ENCODE results near the gene MTG2. TPM values are rescaled to one million over a fixed set of nuclear protein-coding genes. Genes with fewer than 3 reads are reported as not detected.

MTG2 gene
- total and polyA plus RNA-seq, 2 of the 8 experiments (the other 6 are each of a cell fraction or from before 2014, with no cell fraction given): 14.4 to 22.8 TPM

DNA sequence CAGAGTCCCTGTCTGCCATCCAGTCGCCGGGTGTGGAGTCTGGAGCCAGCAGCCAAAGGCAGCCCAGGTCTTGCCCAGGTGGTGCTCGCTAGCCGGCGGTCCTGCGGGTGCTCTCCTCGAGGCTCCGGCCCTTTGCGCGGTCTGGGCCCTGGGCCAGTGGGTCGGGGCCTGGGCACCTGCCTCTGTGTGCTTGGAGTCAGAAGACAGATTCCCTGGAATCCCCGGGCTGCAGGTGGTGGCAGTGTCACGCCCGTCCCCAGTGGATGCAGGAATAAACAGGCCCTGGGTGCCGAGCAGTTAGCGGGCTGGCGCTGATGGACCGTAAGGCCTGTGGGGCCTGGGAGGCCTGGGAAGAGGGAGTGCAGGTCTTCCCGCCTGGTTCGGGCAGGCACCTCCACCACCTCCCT lies 33.9 kb upstream of the MTG2 start:
- no peak overlapping the region for H2BK15ac ChIP-seq (ENCODE audit: low read length)
- no peak overlapping the region for H3K9ac ChIP-seq (replicated peaks in 1 of 4; ENCODE audit: extremely low read depth in 1 of 4, low read depth in 3 of 4, low read length in 3 of 4)
- H3K36me3 ChIP-seq (ENCODE audit: control insufficient read depth in 2 of 4, insufficient read depth in 4 of 4, low read length in 3 of 4): peaks cover 0 to 11% (median 8%) of the 10 kb centered on the region in 4 experiments; a peak in 6 of 8 replicates
- POLR2A ChIA-PET (ENCODE audit: partially characterized antibody): interaction anchor here (0.8 to 1.6 kb wide), 2 partner anchors 12 to 82 kb away, joined by 3 to 4 read pairs; no protein-coding TSS in a partner anchor
- no peak for FAIRE-seq
- H4K91ac ChIP-seq (replicated peaks; ENCODE audit: insufficient read length, low read length): no peak overlapping the region
- H3K23me2 ChIP-seq (ENCODE audit: low read depth, low read length): 0 out of 2 replicates have a peak, but pooled peaks cover 3% of the 10 kb centered on the region
- H3K18ac ChIP-seq (ENCODE audit: extremely low read depth, low read length): no peak overlapping the region
- no peak overlapping the region for H2BK20ac ChIP-seq (ENCODE audit: low read length)
- H3K4ac ChIP-seq (replicated peaks; ENCODE audit: insufficient read length, low read depth, low read length): no peak overlapping the region
- 0 out of 2 replicates have a peak overlapping the region, but pooled peaks have one; percentile 37 for H4K8ac ChIP-seq (ENCODE audit: extremely low read depth, insufficient read depth, low read length)
- 89% methylated on average over 14 of the region's 20 CpGs; no CpG with 5 or more reads in 1 of the 2 experiments for WGBS, 2 experiments (ENCODE audit: extremely low coverage in 1 of 2, insufficient coverage in 1 of 2, insufficient read length in 1 of 2, insufficient replicate concordance in 2 of 2, low coverage in 1 of 2, low lambda C conversion rate in 2 of 2, missing lambda C conversion rate in 1 of 2)
- no peak overlapping the region for H3K23ac ChIP-seq (ENCODE audit: insufficient read length)
- CTCF ChIA-PET (ENCODE audit: partially characterized antibody): no interaction called here
- H2AK5ac ChIP-seq (ENCODE audit: low read depth, low read length): peak overlapping the region; percentile 95; the same call in 1 of the 2 replicates
- H3K79me2 ChIP-seq (ENCODE audit: control insufficient read depth in 1 of 2, insufficient read depth in 2 of 2, low read length in 2 of 2): peaks cover 60 to 98% of the 10 kb centered on the region in 2 experiments
- H2BK120ac ChIP-seq (replicated peaks; ENCODE audit: low read depth, low read length): no peak overlapping the region
- no peaks in the 10 kb centered on the region; a peak in 1 of 4 replicates for H3K9me3 ChIP-seq (ENCODE audit: insufficient read depth in 2 of 2, low read depth in 1 of 2, low read length in 1 of 2)
- H4K20me1 ChIP-seq (replicated peaks in 1 of 2; ENCODE audit: control insufficient read depth in 1 of 2, insufficient read depth in 2 of 2, low read length in 2 of 2): peaks cover 50 to 61% of the 10 kb centered on the region in 2 experiments
- H3K4me3 ChIP-seq (ENCODE audit: extremely low read depth in 1 of 4, insufficient read depth in 2 of 4, low read depth in 3 of 4, low read length in 4 of 4): no peak overlapping the region
- H3K27ac ChIP-seq (ENCODE audit: low read depth, low read length): no peak overlapping the region
- peak overlapping the region; percentile 31; the same call in 1 of the 2 replicates for H2BK12ac ChIP-seq (ENCODE audit: low read depth, low read length)
- H4K5ac ChIP-seq (ENCODE audit: insufficient read length, low read depth, low read length): no peak overlapping the region
- peaks cover 0 to 19% (median 8%) of the 10 kb centered on the region in 4 experiments; a peak in 6 of 7 replicates for H3K4me1 ChIP-seq (replicated peaks in 1 of 4; ENCODE audit: control insufficient read depth in 3 of 4, insufficient read depth in 4 of 4, low read length in 3 of 4)
- peak overlapping the region; percentile 67; the same call in 1 of the 2 replicates for H2BK5ac ChIP-seq (ENCODE audit: low read depth, low read length)
- no peak for DNase-seq (ENCODE audit: low read depth in 1 of 2, low spot score in 2 of 2)
- H2AFZ ChIP-seq (ENCODE audit: low read length): no peak overlapping the region
- peak overlapping the region in 1 of 2 experiments; percentile 40; a peak in 1 of 4 replicates for H3K4me2 ChIP-seq (ENCODE audit: insufficient read depth in 1 of 2, low read depth in 2 of 2, low read length in 2 of 2)
- H3K14ac ChIP-seq (ENCODE audit: insufficient read length): no peak overlapping the region
- peaks cover 56% of the 10 kb centered on the region for H3K79me1 ChIP-seq (ENCODE audit: low read depth, low read length)
- H3K27me3 ChIP-seq (replicated peaks in 1 of 4; ENCODE audit: control insufficient read depth in 3 of 4, extremely low read depth in 1 of 4, insufficient read depth in 3 of 4, low read length in 3 of 4): no peaks in the 10 kb centered on the region
- H3K56ac ChIP-seq (replicated peaks; ENCODE audit: insufficient read length, low read depth, low read length): no peak overlapping the region
- TF ChIP-seq PHF8 (conservative IDR thresholded peaks at IDR 0.05; ENCODE audit: low read depth, low read length) (no peak), HDAC2 (IDR thresholded peaks at IDR 0.05; ENCODE audit: borderline replicate concordance in 1 of 2, low read depth in 2 of 2, low read length in 2 of 2) (no peak), RAD21 (IDR thresholded peaks at IDR 0.05 in 1 of 2, conservative IDR thresholded peaks at IDR 0.05 in 1 of 2; ENCODE audit: low read depth in 2 of 2, low read length in 2 of 2) (no peak), TBP (IDR thresholded peaks at IDR 0.05; ENCODE audit: low read depth, low read length) (no peak), KDM5A (IDR thresholded peaks at IDR 0.05; ENCODE audit: low read length) (no peak), GABPA (IDR thresholded peaks at IDR 0.05; ENCODE audit: borderline replicate concordance, insufficient read depth, low read length) (no peak), POLR2AphosphoS5 (IDR thresholded peaks at IDR 0.05; ENCODE audit: low read depth, low read length) (no peak), YY1 (IDR thresholded peaks at IDR 0.05; ENCODE audit: low read depth, low read length) (no peak), POLR2A (IDR thresholded peaks at IDR 0.05; ENCODE audit: control extremely low read depth in 1 of 2, low read depth in 2 of 2, low read length in 2 of 2) (no peak), SIN3A (conservative IDR thresholded peaks at IDR 0.05 in 1 of 2, IDR thresholded peaks at IDR 0.05 in 1 of 2; ENCODE audit: low read depth in 1 of 2, low read length in 2 of 2) (no peak)
- TF ChIP-seq, protein P1, sequence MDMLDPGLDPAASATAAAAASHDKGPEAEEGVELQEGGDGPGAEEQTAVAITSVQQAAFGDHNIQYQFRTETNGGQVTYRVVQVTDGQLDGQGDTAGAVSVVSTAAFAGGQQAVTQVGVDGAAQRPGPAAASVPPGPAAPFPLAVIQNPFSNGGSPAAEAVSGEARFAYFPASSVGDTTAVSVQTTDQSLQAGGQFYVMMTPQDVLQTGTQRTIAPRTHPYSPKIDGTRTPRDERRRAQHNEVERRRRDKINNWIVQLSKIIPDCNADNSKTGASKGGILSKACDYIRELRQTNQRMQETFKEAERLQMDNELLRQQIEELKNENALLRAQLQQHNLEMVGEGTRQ (IDR thresholded peaks at IDR 0.05; ENCODE audit: low read length): no peak
